Sigmoid colon (tissue), 3 donors: ENCODE results near the gene SLC25A11.

Experiments used
- CTCF ChIP-seq, 4 experiments: fragments of 450-650 bp in 3 of 4; fragments of 200-600 bp in 1 of 4; IDR thresholded peaks; one replicate each; pipeline ENCODE4 v1.5.1; 2016 to 2019; ENCODE audit warnings: antibody characterized with exemption in 4 of 4, mild to moderate bottlenecking in 3 of 4, moderate library complexity in 2 of 4
- POLR2A ChIP-seq, 2 donors: fragments of 450-650 bp; IDR thresholded peaks; one replicate each; pipeline ENCODE4 v1.6.1; 2016; ENCODE audit warnings: antibody characterized with exemption in 2 of 2, mild to moderate bottlenecking in 2 of 2, moderate library complexity in 2 of 2

- TF ChIP-seq CTCF (IDR thresholded peaks at IDR 0.05) = no peak
- no peak for TF ChIP-seq POLR2A (IDR thresholded peaks at IDR 0.05)
Measured at GRCh38 chr17:4965311-4965986, 25.6 kb upstream of the SLC25A11 start.
